HepG2 (cell line): ENCODE data around the gene UBE2J1. TPM values are rescaled to one million over a fixed set of nuclear protein-coding genes. Genes with fewer than 3 reads are reported as not detected.

ENCODE experiments used
- ATAC-seq: fragments of 200-7000 bp; cut with Tn5 transposase; 3 replicates; pipeline ENCODE4 v1.9.1; 2020; ENCODE audit warnings: mild to moderate bottlenecking, moderate library complexity
- BruUV-seq: library from RNA; stranded (reverse); fragments of 400-500 nt; replicated peaks from 2 replicates; lab custom pipeline; 2021; lab: Mats Ljungman, UMichigan
- CTCF ChIA-PET: fragments of 300-600 bp; formaldehyde crosslinking; extraction: SDS; loops from one replicate; lab custom pipeline; 2021; ENCODE audit warnings: low total read pairs, inconsistent platforms, low intra/inter-chr PET ratio; lab: Yijun Ruan, JAX
- POLR2A ChIA-PET: fragments of 350-600 bp; sonication (Branson Sonifier 250); formaldehyde crosslinking; loops from one replicate; lab custom pipeline; 2020; ENCODE audit warnings: antibody characterized with exemption, inconsistent platforms; lab: Yijun Ruan, JAX
- DNase-seq: peaks from one replicate; pipeline ENCODE4 v3.0.0-alpha.2; 2015; ENCODE audit warnings: low spot score
- FAIRE-seq: peaks from 3 replicates; lab custom pipeline; 2011; peaks lifted over from hg19 to GRCh38; lab: Jason Lieb, UNC
- H2AFZ ChIP-seq: one replicate; pipeline ENCODE4 v1.6.1; 2011; ENCODE audit warnings: low read length, inconsistent platforms
- H3K27ac ChIP-seq: fragments of 300-600 bp; 3 replicates; pipeline ENCODE4 v1.8.0; 2011; ENCODE audit warnings: mixed run types, mild to moderate bottlenecking, mixed read lengths, low read length, inconsistent platforms; ENCODE audit not compliant: insufficient read depth; ENCODE audit errors: extremely low read length
- H3K27me3 ChIP-seq, 2 experiments: fragments of 200-600 bp in 1 of 2; 2 replicates in 1 of 2; 3 replicates in 1 of 2; pipeline versions ENCODE4 v1.6.0 to v1.8.0; 2011; ENCODE audit warnings: low read length in 2 of 2, mild to moderate bottlenecking in 2 of 2, moderate library complexity in 2 of 2, inconsistent platforms in 1 of 2; ENCODE audit not compliant: insufficient read depth in 2 of 2, control insufficient read depth in 1 of 2
- H3K36me3 ChIP-seq, 2 experiments: fragments of 200-600 bp in 1 of 2; replicated peaks in 1 of 2; 2 replicates in 1 of 2; 3 replicates in 1 of 2; pipeline versions ENCODE4 v1.5.1 to v1.8.0; 2011; ENCODE audit warnings: low read length in 2 of 2, inconsistent platforms in 1 of 2; ENCODE audit not compliant: insufficient read depth in 2 of 2, control insufficient read depth in 1 of 2
- H3K4me1 ChIP-seq: 2 replicates; pipeline ENCODE4 v1.5.1; 2012; ENCODE audit warnings: low read length, inconsistent platforms; ENCODE audit not compliant: insufficient read depth
- H3K4me2 ChIP-seq: 2 replicates; pipeline ENCODE4 v1.6.0; 2011; ENCODE audit warnings: low read depth, low read length, inconsistent platforms
- H3K4me3 ChIP-seq, 3 experiments: fragments of 200-600 bp in 1 of 3; sonication (generic), shearing (Covaris generic) in 1 of 3; replicated peaks in 1 of 3; 2 replicates each; pipeline ENCODE4 v1.5.1; 2011 to 2016; ENCODE audit warnings: low read length in 3 of 3, inconsistent platforms in 2 of 3, low read depth in 2 of 3, mild to moderate bottlenecking in 2 of 3, control low read depth in 1 of 3, mixed read lengths in 1 of 3; ENCODE audit not compliant: insufficient read depth in 1 of 3
- H3K79me2 ChIP-seq: one replicate; pipeline ENCODE4 v1.6.1; 2011; ENCODE audit warnings: low read length, inconsistent platforms; ENCODE audit not compliant: insufficient read depth
- H3K9ac ChIP-seq: 2 replicates; pipeline ENCODE4 v1.6.0; 2011; ENCODE audit warnings: mild to moderate bottlenecking, low read depth, low read length, inconsistent platforms; ENCODE audit not compliant: insufficient read depth
- H3K9me3 ChIP-seq: 2 replicates; pipeline ENCODE4 v1.5.1; 2012; ENCODE audit warnings: mild to moderate bottlenecking, low read length
- H4K20me1 ChIP-seq: 2 replicates; pipeline ENCODE4 v1.6.0; 2011; ENCODE audit warnings: inconsistent platforms, mild to moderate bottlenecking, low read length, moderate library complexity; ENCODE audit not compliant: insufficient read depth
- AGO2 ChIP-seq: fragments of 200-400 bp; formaldehyde crosslinking; optimal IDR thresholded peaks from 2 replicates; pipeline ENCODE3; 2017; ENCODE audit warnings: mild to moderate bottlenecking, low read depth, low read length, moderate library complexity
- CREB1 ChIP-seq, 2 experiments: fragments of 450-650 bp in 1 of 2; IDR thresholded peaks; 2 replicates each; pipeline ENCODE4 v1.6.1; 2016 to 2017; ENCODE audit warnings: control low read depth in 1 of 2, mild to moderate bottlenecking in 1 of 2, missing compliant biosample characterization in 1 of 2, missing genetic modification characterization in 1 of 2
- GZF1 ChIP-seq: sonication (generic); formaldehyde crosslinking; IDR thresholded peaks from 2 replicates; pipeline ENCODE4 v1.5.1; 2020; ENCODE audit warnings: mild to moderate bottlenecking, missing genetic modification reagents
- SKI ChIP-seq: fragments of 450-650 bp; IDR thresholded peaks from one replicate; pipeline ENCODE4 v1.6.1; 2018; ENCODE audit warnings: mild to moderate bottlenecking; ENCODE audit not compliant: partially characterized antibody
- YY1 ChIP-seq: IDR thresholded peaks from 2 replicates; pipeline ENCODE4 v1.6.1; 2011; ENCODE audit warnings: low read length, low read depth, moderate library complexity, mild to moderate bottlenecking; ENCODE audit not compliant: insufficient read depth, insufficient replicate concordance
- ZBTB26 ChIP-seq: IDR thresholded peaks from 2 replicates; pipeline ENCODE4 v1.6.1; 2016; ENCODE audit warnings: missing compliant biosample characterization, missing genetic modification reagents, borderline replicate concordance
- ZNF253 ChIP-seq: sonication (generic); formaldehyde crosslinking; IDR thresholded peaks from 2 replicates; pipeline ENCODE4 v1.8.0; 2022; ENCODE audit warnings: mild to moderate bottlenecking, missing genetic modification reagents, borderline replicate concordance
- ZNF260 ChIP-seq: sonication (generic); formaldehyde crosslinking; IDR thresholded peaks from 2 replicates; pipeline ENCODE4 v1.4.0; 2020; ENCODE audit warnings: missing genetic modification reagents, low read depth, mild to moderate bottlenecking, borderline replicate concordance
- ZNF331 ChIP-seq: sonication (generic); formaldehyde crosslinking; IDR thresholded peaks from 2 replicates; pipeline ENCODE4 v1.4.0; 2020; ENCODE audit warnings: missing genetic modification reagents
- ZNF589 ChIP-seq: sonication (generic); formaldehyde crosslinking; conservative IDR thresholded peaks from 2 replicates; pipeline ENCODE4 v1.8.0; 2022; ENCODE audit warnings: mild to moderate bottlenecking, moderate library complexity, missing genetic modification reagents
- WGBS: methylation state at CpG from one replicate; pipeline ENCODE4 v1.1.6; 2017; ENCODE audit warnings: low lambda C conversion rate; 5-methylcytosine and 5-hydroxymethylcytosine counted together
- in situ Hi-C: cut with HindIII; loops from 2 replicates; pipeline ENCODE4 v1.10.0; 2017; ENCODE audit warnings: low pct_unique_long_range_greater_than_20kb; ENCODE audit not compliant: extremely low pct_ligation_motif_present
- intact Hi-C: fragments of 100-400 bp; cut with micrococcal nuclease; formaldehyde crosslinking; loops from one replicate; pipeline ENCODE4 v1.10.0; 2022; ENCODE audit not compliant: unreplicated experiment
- polyA plus RNA-seq, 8 experiments: library from polyadenylated mRNA; depleted of rRNA in 3 of 8; stranded (reverse) in 7 of 8; unstranded in 1 of 8; fragments of >200 nt; fragmentation: Illumina TruSeq in 4 of 8; extraction: Trizol in 4 of 8; gene quantifications; 2 replicates each; pipeline versions ENCODE4 v1.2.1 to v1.2.3, GENCODE V29; 2011 to 2016; ENCODE audit warnings: low read depth in 4 of 8, missing spikeins in 1 of 8, mixed read lengths in 1 of 8; ENCODE audit not compliant: insufficient read depth in 1 of 8
- total RNA-seq, 5 experiments: library from RNA; depleted of rRNA; stranded (reverse); fragments of >200 nt; fragmentation: Illumina TruSeq; extraction: Trizol; gene quantifications; 2 replicates each; pipeline ENCODE4 v1.2.3, GENCODE V29; 2016; ENCODE audit warnings: low read depth in 1 of 5
- TF ChIP-seq, protein P1 (sequence below): sonication (generic); formaldehyde crosslinking; IDR thresholded peaks from 2 replicates; pipeline ENCODE4 v1.5.1; 2020; ENCODE audit warnings: mild to moderate bottlenecking, missing genetic modification reagents, borderline replicate concordance

Gene UBE2J1
- total and polyA plus RNA-seq, 2 of the 13 experiments (the other 11 are each of a cell fraction or from before 2014, with no cell fraction given) = 19.3 to 24.6 TPM

DNA sequence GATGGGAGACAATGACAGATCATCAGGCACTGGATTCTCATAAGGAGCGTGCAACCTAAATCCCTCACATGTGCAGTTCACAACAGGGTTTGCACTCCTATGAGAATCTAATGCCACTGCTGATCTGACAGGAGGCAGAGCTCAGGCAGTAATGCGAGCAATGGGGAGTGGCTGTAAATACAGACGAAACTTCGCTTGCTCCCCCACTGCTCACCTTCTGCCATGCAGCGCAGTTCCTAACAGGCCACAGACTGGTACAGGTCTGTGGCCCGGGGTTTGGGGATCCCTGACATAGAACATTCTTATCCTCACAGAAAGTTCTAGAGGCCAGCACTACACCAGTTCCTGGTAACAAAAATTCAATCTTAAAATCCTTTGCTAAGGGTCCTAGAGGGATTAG is 36.3 kb upstream of the UBE2J1 start:
- H3K4me1 ChIP-seq = no peaks in the 10 kb centered on the region
- H3K4me3 ChIP-seq = no peak overlapping the region
- ATAC-seq = no peak
- ChIA-PET CTCF (no interaction called here), POLR2A (no interaction called here)
- no TSS peak for BruUV-seq
- no peak for DNase-seq
- no peak for FAIRE-seq
- intact Hi-C loops (no loop called here), in situ Hi-C loops (no loop called here)
- H3K27ac ChIP-seq = no peak overlapping the region
- H2AFZ ChIP-seq = no peak overlapping the region
- H3K9me3 ChIP-seq = no peaks in the 10 kb centered on the region
- no peaks in the 10 kb centered on the region for H3K79me2 ChIP-seq
- TF ChIP-seq ZNF260 (CRISPR knock-in tag) (no peak), GZF1 (CRISPR knock-in tag) (no peak)
- H4K20me1 ChIP-seq = no peaks in the 10 kb centered on the region
- no peak overlapping the region for H3K4me2 ChIP-seq
- no peaks in the 10 kb centered on the region for H3K27me3 ChIP-seq
- H3K9ac ChIP-seq = no peak overlapping the region
- H3K36me3 ChIP-seq = no peaks in the 10 kb centered on the region
- 57% methylated on average over 6 of the region's 6 CpGs for WGBS

GRCh38 chr6:89387516-89388201 is 35.1 kb upstream of the UBE2J1 start:
- CTCF ChIA-PET = no interaction called here
- WGBS = 64% methylated on average over 8 of the region's 9 CpGs
- no TSS peak for BruUV-seq
- TF ChIP-seq ZNF331 (no peak), AGO2 (no peak), ZNF253 (CRISPR knock-in tag) (no peak), SKI (no peak), ZNF589 (CRISPR knock-in tag) (no peak), ZBTB26 (CRISPR knock-in tag) (no peak), CREB1 (IDR thresholded peaks at IDR 0.05) (no peak), CREB1 (CRISPR knock-in tag; IDR thresholded peaks at IDR 0.05) (no peak), YY1 (no peak)
- TF ChIP-seq, protein P1, sequence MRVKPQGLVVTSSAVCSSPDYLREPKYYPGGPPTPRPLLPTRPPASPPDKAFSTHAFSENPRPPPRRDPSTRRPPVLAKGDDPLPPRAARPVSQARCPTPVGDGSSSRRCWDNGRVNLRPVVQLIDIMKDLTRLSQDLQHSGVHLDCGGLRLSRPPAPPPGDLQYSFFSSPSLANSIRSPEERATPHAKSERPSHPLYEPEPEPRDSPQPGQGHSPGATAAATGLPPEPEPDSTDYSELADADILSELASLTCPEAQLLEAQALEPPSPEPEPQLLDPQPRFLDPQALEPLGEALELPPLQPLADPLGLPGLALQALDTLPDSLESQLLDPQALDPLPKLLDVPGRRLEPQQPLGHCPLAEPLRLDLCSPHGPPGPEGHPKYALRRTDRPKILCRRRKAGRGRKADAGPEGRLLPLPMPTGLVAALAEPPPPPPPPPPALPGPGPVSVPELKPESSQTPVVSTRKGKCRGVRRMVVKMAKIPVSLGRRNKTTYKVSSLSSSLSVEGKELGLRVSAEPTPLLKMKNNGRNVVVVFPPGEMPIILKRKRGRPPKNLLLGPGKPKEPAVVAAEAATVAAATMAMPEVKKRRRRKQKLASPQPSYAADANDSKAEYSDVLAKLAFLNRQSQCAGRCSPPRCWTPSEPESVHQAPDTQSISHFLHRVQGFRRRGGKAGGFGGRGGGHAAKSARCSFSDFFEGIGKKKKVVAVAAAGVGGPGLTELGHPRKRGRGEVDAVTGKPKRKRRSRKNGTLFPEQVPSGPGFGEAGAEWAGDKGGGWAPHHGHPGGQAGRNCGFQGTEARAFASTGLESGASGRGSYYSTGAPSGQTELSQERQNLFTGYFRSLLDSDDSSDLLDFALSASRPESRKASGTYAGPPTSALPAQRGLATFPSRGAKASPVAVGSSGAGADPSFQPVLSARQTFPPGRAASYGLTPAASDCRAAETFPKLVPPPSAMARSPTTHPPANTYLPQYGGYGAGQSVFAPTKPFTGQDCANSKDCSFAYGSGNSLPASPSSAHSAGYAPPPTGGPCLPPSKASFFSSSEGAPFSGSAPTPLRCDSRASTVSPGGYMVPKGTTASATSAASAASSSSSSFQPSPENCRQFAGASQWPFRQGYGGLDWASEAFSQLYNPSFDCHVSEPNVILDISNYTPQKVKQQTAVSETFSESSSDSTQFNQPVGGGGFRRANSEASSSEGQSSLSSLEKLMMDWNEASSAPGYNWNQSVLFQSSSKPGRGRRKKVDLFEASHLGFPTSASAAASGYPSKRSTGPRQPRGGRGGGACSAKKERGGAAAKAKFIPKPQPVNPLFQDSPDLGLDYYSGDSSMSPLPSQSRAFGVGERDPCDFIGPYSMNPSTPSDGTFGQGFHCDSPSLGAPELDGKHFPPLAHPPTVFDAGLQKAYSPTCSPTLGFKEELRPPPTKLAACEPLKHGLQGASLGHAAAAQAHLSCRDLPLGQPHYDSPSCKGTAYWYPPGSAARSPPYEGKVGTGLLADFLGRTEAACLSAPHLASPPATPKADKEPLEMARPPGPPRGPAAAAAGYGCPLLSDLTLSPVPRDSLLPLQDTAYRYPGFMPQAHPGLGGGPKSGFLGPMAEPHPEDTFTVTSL (CRISPR knock-in tag) = no peak

More at GRCh38 chr6:89387516-89388201, 35.1 kb upstream of the UBE2J1 start:
- H3K27ac ChIP-seq = no peak overlapping the region
- H3K9me3 ChIP-seq = no peaks in the 10 kb centered on the region
- no peaks in the 10 kb centered on the region for H3K79me2 ChIP-seq
- POLR2A ChIA-PET = no interaction called here
- FAIRE-seq (no peak), ATAC-seq (no peak), DNase-seq (no peak)
- H3K9ac ChIP-seq = no peak overlapping the region
- H3K4me2 ChIP-seq = no peak overlapping the region
- H3K4me1 ChIP-seq = no peaks in the 10 kb centered on the region
- no peak overlapping the region for H2AFZ ChIP-seq
- in situ Hi-C loops = no loop called here
- no peak overlapping the region for H3K4me3 ChIP-seq
- intact Hi-C loops = no loop called here
- no peaks in the 10 kb centered on the region for H4K20me1 ChIP-seq
- H3K27me3 ChIP-seq = no peaks in the 10 kb centered on the region
- H3K36me3 ChIP-seq = no peaks in the 10 kb centered on the region
